Hematopoietic multipotent progenitor cell treated with erythropoietin and hydrocortisone succinate and interleukin-3 and kit ligand, for 6 days (in vitro differentiated cells): ENCODE results near the gene INPP4A.
A peak's percentile ranks its signal among the peaks of the same experiment; 100 is the strongest.
"Not testable (repeated sequence)": the region's sequence is repeated elsewhere in the genome, so short reads cannot be mapped to it uniquely, and the experiment has no call there.

Experiments
- DNase-seq: peaks from one replicate; pipeline ENCODE4 v3.0.0-alpha.2; 2015

INPP4A gene

GRCh38 chr2:98444436-98445176 lies at the start of gene INPP4A:
Gene INPP4A (plus strand): TSS chr2:98444858. CDS start chr2:98520049, 75,191 bp downstream.
- peak; percentile 80 for DNase-seq

- DNase-seq: no peak
Measured at GRCh38 chr2:98395977-98396376, 48.7 kb upstream of the INPP4A start.

GRCh38 chr2:98396745-98397355 lies 47.8 kb upstream of the INPP4A start:
- no peak for DNase-seq

- no peak for DNase-seq
Measured at GRCh38 chr2:98399140-98399539, 45.5 kb upstream of the INPP4A start.

- no peak for DNase-seq
Measured at GRCh38 chr2:98403878-98404277, 40.8 kb upstream of the INPP4A start.

GRCh38 chr2:98404556-98405250 lies 40.0 kb upstream of the INPP4A start:
- DNase-seq: no peak

DNA sequence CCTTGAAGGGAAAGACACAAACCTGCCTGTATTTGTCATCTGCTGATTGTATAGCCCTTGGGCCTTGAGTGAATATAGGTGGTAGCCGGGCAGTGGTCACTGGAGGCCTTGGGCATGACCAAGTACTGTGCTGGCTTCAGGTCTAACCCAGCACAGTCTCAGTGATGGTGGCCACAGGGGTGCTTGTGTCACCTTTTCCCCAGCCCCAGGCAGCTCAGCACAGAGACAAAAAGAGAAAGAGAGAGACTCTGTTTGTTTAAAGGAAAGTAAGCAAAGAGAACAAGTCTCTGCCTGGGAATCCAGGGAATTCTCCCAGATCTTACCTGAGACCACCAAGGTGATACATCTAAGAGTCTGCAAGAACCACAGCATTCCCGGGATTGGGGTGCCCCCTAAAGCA lies 39.4 kb upstream of the INPP4A start:
- DNase-seq: no peak

- no peak for DNase-seq
Measured at GRCh38 chr2:98408155-98408554, 36.5 kb upstream of the INPP4A start.

GRCh38 chr2:98412751-98413458 lies 31.8 kb upstream of the INPP4A start:
- DNase-seq: peak; percentile 95

DNA sequence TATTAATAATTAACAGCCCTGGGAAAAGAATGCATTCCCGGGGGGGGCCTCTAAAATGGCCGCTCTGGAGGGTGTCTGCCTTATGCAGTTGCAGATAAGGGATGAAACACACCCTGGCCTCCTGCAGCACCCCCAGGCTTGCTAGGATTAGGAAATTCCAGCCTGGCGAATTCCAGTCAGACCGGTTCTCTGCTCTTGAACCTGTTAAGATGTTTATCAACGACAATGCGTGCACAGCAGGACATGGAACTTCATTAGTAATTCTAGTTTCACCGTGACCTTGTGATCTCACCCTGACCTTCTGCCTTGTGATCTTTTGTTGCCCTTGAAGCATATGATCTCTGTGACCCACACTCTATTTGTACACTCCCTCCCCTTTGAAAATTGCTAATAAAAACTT lies 30.4 kb upstream of the INPP4A start:
- DNase-seq: not testable (repeated sequence)

- DNase-seq: not testable (repeated sequence)
Measured at GRCh38 chr2:98415719-98416248, 28.9 kb upstream of the INPP4A start.

DNA sequence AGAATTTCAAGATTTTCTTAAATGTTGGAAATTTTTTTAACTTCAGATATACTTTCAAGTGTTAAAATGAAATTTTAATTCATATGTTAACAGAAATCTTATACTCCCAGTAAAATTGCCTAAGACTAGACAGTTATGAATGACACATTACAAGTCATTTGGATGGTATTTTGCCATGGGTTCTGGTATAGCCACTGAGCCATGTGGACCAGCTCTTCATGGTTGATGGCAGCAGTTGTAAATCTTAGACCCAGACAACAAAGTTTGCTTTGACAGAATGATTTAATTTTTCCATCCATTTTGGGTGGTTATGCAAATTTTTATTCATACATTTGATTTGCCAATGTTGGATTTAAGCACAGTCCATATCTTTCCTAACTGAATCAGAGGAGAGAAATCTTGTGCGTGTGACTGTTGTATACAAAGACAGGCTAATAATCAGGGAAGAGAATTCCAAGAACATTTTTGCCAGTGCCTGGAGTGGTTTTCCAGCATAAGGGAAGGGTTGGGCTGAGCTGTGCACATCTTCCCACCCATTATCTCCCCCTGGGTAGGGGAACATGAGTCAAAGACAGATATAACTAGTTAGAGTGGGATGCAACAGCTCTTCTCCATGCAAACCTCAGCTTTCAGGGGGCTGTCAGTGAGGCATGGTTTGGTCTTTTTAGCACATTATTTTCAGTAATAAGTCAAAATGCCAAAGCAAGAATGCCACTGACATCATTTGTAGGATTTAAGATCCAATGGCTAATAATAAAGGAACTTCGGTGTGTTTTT lies 28.1 kb upstream of the INPP4A start:
- DNase-seq: no peak

- no peak for DNase-seq
Measured at GRCh38 chr2:98419544-98419943, 25.1 kb upstream of the INPP4A start.

DNA sequence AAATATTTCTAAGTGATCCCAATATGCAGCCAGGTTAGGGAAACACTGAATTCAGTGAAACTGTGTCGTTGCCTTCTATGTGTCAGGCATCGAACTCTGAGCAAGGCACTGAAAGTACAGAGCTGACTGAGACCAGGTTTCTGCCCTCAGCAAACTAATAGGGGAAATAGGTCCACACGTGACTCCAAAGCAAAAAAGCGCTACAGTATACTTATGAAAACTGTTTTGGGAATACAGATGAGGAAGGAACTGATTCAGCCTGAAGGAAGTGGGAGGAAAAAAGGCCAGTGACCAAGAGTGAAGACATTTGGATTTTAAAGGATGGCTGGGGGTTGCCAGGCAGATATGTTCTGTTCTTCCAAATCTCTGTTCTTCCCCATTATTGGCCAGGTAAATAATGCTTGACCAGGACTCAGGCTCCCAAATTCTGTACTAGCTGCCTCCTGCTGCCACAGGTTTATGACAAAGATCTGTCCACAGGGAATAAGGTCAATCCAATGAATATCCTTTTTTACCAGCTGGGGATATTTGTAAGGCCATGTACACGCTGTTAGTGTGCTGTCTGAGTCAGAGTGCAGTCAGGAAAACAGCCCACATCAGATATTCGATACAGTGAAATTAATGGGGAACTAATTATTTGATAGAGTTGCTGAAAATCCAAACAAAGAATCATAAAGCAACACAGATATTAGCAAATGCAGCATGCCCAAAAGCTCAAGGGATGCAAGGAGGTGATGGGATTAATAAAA lies 24.5 kb upstream of the INPP4A start:
- no peak for DNase-seq

- no peak for DNase-seq
Measured at GRCh38 chr2:98422449-98422848, 22.2 kb upstream of the INPP4A start.

- no peak for DNase-seq
Measured at GRCh38 chr2:98426771-98427170, 17.9 kb upstream of the INPP4A start.

- no peak for DNase-seq
Measured at GRCh38 chr2:98432145-98432544, 12.5 kb upstream of the INPP4A start.

DNA sequence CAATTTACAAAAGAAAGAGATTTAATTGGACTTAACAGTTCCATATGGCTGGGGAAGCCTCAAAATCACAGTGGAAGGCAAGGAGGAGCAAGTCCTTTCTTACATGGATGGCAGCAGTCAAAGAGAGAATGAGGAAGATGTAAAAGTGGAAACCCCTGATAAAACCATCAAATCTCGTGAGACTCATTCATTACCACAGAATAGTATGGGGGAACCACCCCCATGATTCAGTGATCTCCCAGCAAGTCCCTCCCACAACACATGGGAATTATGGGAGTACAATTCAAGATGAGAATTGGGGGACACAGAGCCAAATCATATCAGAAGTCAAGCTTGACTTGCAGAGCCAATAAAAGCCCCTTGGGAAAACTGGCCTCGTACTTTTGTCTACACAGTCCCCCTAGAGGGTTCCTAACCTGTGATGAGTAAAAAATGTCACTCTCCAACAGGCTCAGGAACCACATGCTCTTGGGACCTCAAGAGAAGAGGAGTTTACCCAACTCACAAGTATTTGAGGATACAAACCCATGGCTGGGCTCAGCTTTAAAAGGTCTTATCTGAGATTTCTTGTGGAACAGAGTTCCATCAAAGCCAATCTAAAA lies 11.2 kb upstream of the INPP4A start:
- no peak for DNase-seq

- DNase-seq: no peak
Measured at GRCh38 chr2:98434492-98434891, 10.2 kb upstream of the INPP4A start.

DNA sequence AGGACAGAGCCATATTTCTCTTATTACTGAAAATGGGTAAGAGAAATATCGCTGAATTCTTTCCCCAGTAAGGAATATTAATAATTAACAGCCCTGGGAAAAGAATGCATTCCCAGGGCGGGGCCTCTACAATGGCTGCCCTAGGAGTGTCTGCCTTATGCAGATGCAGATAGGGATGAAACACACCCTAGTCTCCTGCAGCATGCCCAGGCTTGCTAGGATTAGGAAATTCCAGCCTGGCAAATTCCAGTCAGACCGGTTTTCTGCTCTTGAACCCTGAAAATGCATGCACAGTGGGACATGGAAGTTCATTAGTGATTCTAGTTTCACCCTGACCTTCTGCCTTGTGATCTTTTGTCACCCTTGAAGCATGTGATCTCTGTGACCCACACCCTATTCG lies 9.0 kb upstream of the INPP4A start:
- not testable (repeated sequence) for DNase-seq

DNA sequence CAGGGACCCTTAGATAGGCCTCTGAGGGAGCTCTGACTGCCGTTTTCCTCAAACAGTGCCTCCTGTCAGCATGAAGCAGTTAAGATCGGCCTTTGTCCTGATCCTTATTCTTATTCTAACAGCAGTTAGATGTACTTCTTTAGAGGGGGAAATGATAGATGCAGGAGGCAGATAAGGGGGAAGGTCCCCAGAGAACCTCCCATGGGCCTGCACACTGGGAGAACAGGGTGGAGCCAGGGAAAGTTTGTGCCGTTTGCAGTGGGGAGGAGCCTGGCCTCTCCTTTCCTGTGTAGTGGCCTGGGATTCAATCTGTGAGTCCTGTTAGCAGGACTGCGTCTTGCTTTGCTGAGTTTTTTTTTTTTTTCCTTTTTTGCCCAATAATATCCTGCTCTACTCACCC lies 7.9 kb upstream of the INPP4A start:
- DNase-seq: no peak
